Measurements from ENCODE around the gene HTR3D. TPM values are rescaled to one million over a fixed set of nuclear protein-coding genes. Genes with fewer than 3 reads are reported as not detected.
"Not testable (repeated sequence)": the region's sequence is repeated elsewhere in the genome, so short reads cannot be mapped to it uniquely, and the experiment has no call there.

Gene HTR3D
- total RNA-seq, 4 donors from 2014 or later = not detected

- no peak overlapping the region for H3K27ac ChIP-seq
- TF ChIP-seq POLR2A (IDR thresholded peaks at IDR 0.05) (no peak), CTCF (IDR thresholded peaks at IDR 0.05) (no peak)
- intact Hi-C loops (cut with DNase I; ENCODE audit: low total_unique reads) = no loop called here
- no peak for DNase-seq
- H3K4me3 ChIP-seq = no peak overlapping the region
- H3K4me1 ChIP-seq = no peaks in the 10 kb centered on the region
- H3K36me3 ChIP-seq = no peaks in the 10 kb centered on the region
- H3K9me3 ChIP-seq = no peaks in the 10 kb centered on the region
- H3K27me3 ChIP-seq = no peaks in the 10 kb centered on the region
These were observed 1.0 kb upstream of the HTR3D start for GRCh38 chr3:184030536-184030935.

- H3K27ac ChIP-seq = no peak overlapping the region
- H3K27me3 ChIP-seq = no peaks in the 10 kb centered on the region
- DNase-seq = no peak
- H3K4me3 ChIP-seq = no peak overlapping the region
- H3K4me1 ChIP-seq = no peaks in the 10 kb centered on the region
- no peak for TF ChIP-seq CTCF (IDR thresholded peaks at IDR 0.05)
- TF ChIP-seq POLR2A (IDR thresholded peaks at IDR 0.05) = no peak
- intact Hi-C loops (cut with DNase I; ENCODE audit: low total_unique reads) = no loop called here
- H3K9me3 ChIP-seq = no peaks in the 10 kb centered on the region
- no peaks in the 10 kb centered on the region for H3K36me3 ChIP-seq
These were observed 6.3 kb downstream of the HTR3D start for GRCh38 chr3:184037816-184038215.

GRCh38 chr3:184038307-184038706, 6.8 kb downstream of the HTR3D start:
- intact Hi-C loops (cut with DNase I; ENCODE audit: low total_unique reads) = not testable (repeated sequence)

GRCh38 chr3:184039414-184039813, 7.9 kb downstream of the HTR3D start:
- intact Hi-C loops (cut with DNase I; ENCODE audit: low total_unique reads) = no loop called here
- no peak overlapping the region for H3K4me3 ChIP-seq
- H3K27me3 ChIP-seq = no peaks in the 10 kb centered on the region
- no peak for TF ChIP-seq POLR2A (IDR thresholded peaks at IDR 0.05)
- TF ChIP-seq CTCF (IDR thresholded peaks at IDR 0.05) = no peak
- H3K27ac ChIP-seq = no peak overlapping the region
- H3K36me3 ChIP-seq = no peaks in the 10 kb centered on the region
- no peak for DNase-seq
- no peaks in the 10 kb centered on the region for H3K4me1 ChIP-seq
- H3K9me3 ChIP-seq = no peaks in the 10 kb centered on the region

More at GRCh38 chr3:184038307-184038706, 6.8 kb downstream of the HTR3D start:
- not testable (repeated sequence) for H3K27me3 ChIP-seq, H3K27ac ChIP-seq, H3K9me3 ChIP-seq, H3K36me3 ChIP-seq, H3K4me3 ChIP-seq, H3K4me1 ChIP-seq, DNase-seq

- Histone ChIP-seq H3K9me3 (no peaks in the 10 kb centered on the region), H3K27me3 (no peaks in the 10 kb centered on the region), H3K4me3 (no peak overlapping the region), H3K36me3 (no peaks in the 10 kb centered on the region), H3K27ac (no peak overlapping the region), H3K4me1 (no peaks in the 10 kb centered on the region)
- TF ChIP-seq POLR2A (IDR thresholded peaks at IDR 0.05) = no peak
- TF ChIP-seq CTCF (IDR thresholded peaks at IDR 0.05) = no peak
- DNase-seq = no peak
- intact Hi-C loops (cut with DNase I; ENCODE audit: low total_unique reads) = no loop called here
These were observed 8.5 kb downstream of the HTR3D start for GRCh38 chr3:184040010-184040409.

GRCh38 chr3:184042617-184043016, 11.1 kb downstream of the HTR3D start:
- no peak overlapping the region for H3K27ac ChIP-seq
- no peak for DNase-seq
- intact Hi-C loops (cut with DNase I; ENCODE audit: low total_unique reads) = no loop called here

More at GRCh38 chr3:184042617-184043016, 11.1 kb downstream of the HTR3D start:
- no peaks in the 10 kb centered on the region for H3K9me3 ChIP-seq
- no peaks in the 10 kb centered on the region for H3K4me1 ChIP-seq
- no peaks in the 10 kb centered on the region for H3K27me3 ChIP-seq
- TF ChIP-seq CTCF (IDR thresholded peaks at IDR 0.05) = no peak
- TF ChIP-seq POLR2A (IDR thresholded peaks at IDR 0.05) = no peak
- H3K36me3 ChIP-seq = no peaks in the 10 kb centered on the region
- H3K4me3 ChIP-seq = no peak overlapping the region

All from uterus (tissue), 4 donors.